CD4-positive, alpha-beta memory T cell (primary cell): Measurements from ENCODE around the gene CRISPLD2. TPM values are rescaled to one million over a fixed set of nuclear protein-coding genes. Genes with fewer than 3 reads are reported as not detected.

Source experiments
- CTCF ChIA-PET: fragments of 350-600 bp; sonication (Branson Sonifier 250); formaldehyde crosslinking; loops from one replicate; lab custom pipeline; 2021; ENCODE audit warnings: inconsistent platforms; ENCODE audit not compliant: partially characterized antibody; lab: Charles Lee
- POLR2A ChIA-PET: fragments of 350-600 bp; sonication (Branson Sonifier 250); formaldehyde crosslinking; loops from one replicate; lab custom pipeline; 2021; ENCODE audit not compliant: partially characterized antibody; lab: Charles Lee
- DNase-seq, 5 donors: peaks; one replicate each; pipeline versions ENCODE4 v3.0.0 to v3.0.0-alpha.2; 2020 to 2022; ENCODE audit warnings: mixed read lengths in 1 of 5
- H3K27ac ChIP-seq: one replicate; pipeline ENCODE4 v1.7.0; 2013; ENCODE audit warnings: low read depth, low read length
- H3K27me3 ChIP-seq: 2 replicates; pipeline ENCODE4 v1.7.0; 2013; ENCODE audit warnings: mild to moderate bottlenecking, low read length, moderate library complexity; ENCODE audit not compliant: insufficient read depth
- H3K36me3 ChIP-seq: 2 replicates; pipeline ENCODE4 v1.7.0; 2013; ENCODE audit warnings: mild to moderate bottlenecking, low read length, moderate library complexity; ENCODE audit not compliant: insufficient read depth
- H3K4me1 ChIP-seq: 2 replicates; pipeline ENCODE4 v1.7.0; 2013; ENCODE audit warnings: mild to moderate bottlenecking, low read length, moderate library complexity; ENCODE audit not compliant: insufficient read depth
- H3K4me3 ChIP-seq, 2 donors: one replicate each; pipeline ENCODE4 v1.7.0; 2013; ENCODE audit warnings: low read length in 2 of 2, mild to moderate bottlenecking in 1 of 2
- H3K9me3 ChIP-seq, 2 donors: one replicate each; pipeline ENCODE4 v1.7.0; 2013; ENCODE audit warnings: low read length in 2 of 2, control low read depth in 1 of 2; ENCODE audit not compliant: control insufficient read depth in 1 of 2
- H3K27ac Mint-ChIP-seq, 7 donors: one replicate each; pipeline ENCODE4 v1.8.0; 2020 to 2021; ENCODE audit warnings: mixed read lengths in 7 of 7, mild to moderate bottlenecking in 6 of 7, inconsistent platforms in 3 of 7, moderate library complexity in 3 of 7
- H3K27me3 Mint-ChIP-seq, 2 donors: one replicate each; pipeline ENCODE4 v1.8.0; 2020 to 2021; ENCODE audit warnings: mixed read lengths in 2 of 2
- H3K36me3 Mint-ChIP-seq, 2 donors: one replicate each; pipeline ENCODE4 v1.8.0; 2020 to 2021; ENCODE audit warnings: mixed read lengths in 2 of 2, inconsistent platforms in 1 of 2, mild to moderate bottlenecking in 1 of 2
- H3K4me1 Mint-ChIP-seq, 4 donors: one replicate each; pipeline ENCODE4 v1.8.0; 2020 to 2021; ENCODE audit warnings: mixed read lengths in 4 of 4, mild to moderate bottlenecking in 1 of 4
- H3K4me3 Mint-ChIP-seq, 8 donors: one replicate each; pipeline ENCODE4 v1.8.0; 2020 to 2021; ENCODE audit warnings: mixed read lengths in 8 of 8, mild to moderate bottlenecking in 7 of 8, moderate library complexity in 6 of 8, inconsistent platforms in 3 of 8
- H3K9me3 Mint-ChIP-seq, 8 donors: one replicate each; pipeline ENCODE4 v1.8.0; 2020 to 2021; ENCODE audit warnings: mixed read lengths in 8 of 8, mild to moderate bottlenecking in 5 of 8, inconsistent platforms in 3 of 8, moderate library complexity in 1 of 8
- intact Hi-C: fragments of 100-400 bp; cut with micrococcal nuclease; formaldehyde crosslinking; loops from one replicate; pipeline ENCODE4 v1.15.1; 2023
- polyA plus RNA-seq, 2 donors: library from polyadenylated mRNA; unstranded; fragments of 300-500 nt; fragmentation: Illumina TruSeq; gene quantifications; one replicate each; pipeline ENCODE4 v1.2.3, GENCODE V29; 2021
- total RNA-seq, 2 experiments: library from RNA; stranded (reverse); gene quantifications; one replicate each; pipeline ENCODE4 v1.2.3, GENCODE V29; 2021

The CRISPLD2 gene
- total and polyA plus RNA-seq, 4 experiments from 2014 or later = 0.32 to 2.5 (median 0.95) TPM

DNA sequence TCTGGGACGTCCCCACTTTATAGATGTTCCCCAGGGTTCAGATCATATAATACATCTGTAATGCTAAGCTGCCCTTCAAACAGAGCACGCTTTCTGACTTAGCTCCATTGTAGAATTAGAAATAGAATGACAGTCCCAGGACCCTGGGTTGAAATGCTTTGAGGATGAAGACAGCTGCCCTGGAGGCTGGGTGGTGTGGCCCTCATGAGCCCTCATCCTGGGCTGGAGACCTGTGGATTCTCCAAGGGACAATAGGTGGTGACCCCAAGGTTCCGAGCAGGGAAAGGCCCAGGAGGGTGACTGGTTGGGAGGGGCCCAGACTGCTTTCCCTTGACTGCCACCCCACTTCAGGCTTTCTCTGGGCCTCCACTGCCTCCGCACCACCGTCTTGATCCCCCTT lies 59.0 kb downstream of the CRISPLD2 start:
- Histone ChIP-seq H3K4me3 (no peak overlapping the region), H3K27me3 (no peaks in the 10 kb centered on the region), H3K9me3 (no peaks in the 10 kb centered on the region), H3K4me1 (no peaks in the 10 kb centered on the region), H3K36me3 (no peaks in the 10 kb centered on the region), H3K27ac (no peak overlapping the region)
- H3K27me3 Mint-ChIP-seq = peaks cover 3 to 4% of the 10 kb centered on the region in 2 donors
- H3K27ac Mint-ChIP-seq = no peak overlapping the region
- H3K4me1 Mint-ChIP-seq = peaks cover 0 to 2% (median 0%) of the 10 kb centered on the region in 4 donors
- POLR2A ChIA-PET = no interaction called here
- H3K36me3 Mint-ChIP-seq = peaks cover 0 to 3% of the 10 kb centered on the region in 2 donors
- intact Hi-C loops = no loop called here
- CTCF ChIA-PET = no interaction called here
- DNase-seq = no peak
- H3K4me3 Mint-ChIP-seq = no peak overlapping the region
- peaks cover 0 to 3% (median 0%) of the 10 kb centered on the region in 8 donors for H3K9me3 Mint-ChIP-seq

DNA sequence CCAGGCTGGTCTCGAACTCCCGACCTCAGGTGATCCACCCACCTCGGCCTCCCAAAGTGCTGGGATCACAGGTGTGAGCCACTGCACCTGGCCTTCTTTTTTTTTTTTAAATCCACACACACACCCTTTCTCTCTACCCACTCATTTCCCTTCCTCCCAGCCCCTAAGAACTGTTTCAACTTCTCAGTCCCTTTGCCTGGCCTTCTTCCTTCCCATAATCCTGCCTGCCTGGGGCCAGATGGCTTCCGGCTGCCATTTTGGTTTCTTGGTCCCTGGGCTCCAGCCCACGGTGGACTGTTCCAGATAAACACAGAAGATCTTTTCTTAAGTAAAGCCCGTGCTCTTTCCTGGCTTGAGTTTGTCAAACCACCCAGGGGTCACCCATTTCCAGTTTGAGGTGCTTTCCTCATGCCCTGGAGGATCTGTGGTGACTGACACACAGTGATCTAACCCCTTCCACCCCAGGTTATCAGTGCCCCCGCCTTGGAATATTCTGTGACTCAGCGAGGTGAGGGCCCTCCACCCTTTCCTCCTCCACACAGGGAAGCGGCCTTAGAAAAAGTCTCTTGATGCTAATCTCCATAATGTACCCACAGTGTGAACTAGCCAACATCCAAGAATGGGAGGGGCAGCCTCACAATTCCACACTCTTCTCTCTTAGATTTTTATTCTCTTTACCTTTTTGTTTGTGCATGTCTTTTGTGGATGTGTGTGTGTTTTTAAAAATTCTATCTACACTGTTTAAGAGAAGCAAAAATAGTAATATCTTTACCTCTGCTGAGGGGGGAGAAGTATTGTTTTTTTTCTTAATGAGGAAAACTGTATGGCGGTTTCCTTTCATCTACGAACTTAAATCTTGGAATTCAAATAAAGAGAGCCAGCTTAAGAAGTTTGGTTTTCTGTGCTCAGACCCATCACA lies 60.0 kb downstream of the CRISPLD2 start:
- no peak overlapping the region for H3K27ac ChIP-seq
- no peaks in the 10 kb centered on the region for H3K9me3 ChIP-seq
- Mint-ChIP-seq H3K9me3 (peaks cover 0 to 2% (median 0%) of the 10 kb centered on the region in 8 donors), H3K4me1 (peaks cover 0 to 5% (median under 1%) of the 10 kb centered on the region in 4 donors), H3K36me3 (peaks cover 0 to 3% of the 10 kb centered on the region in 2 donors), H3K27me3 (peaks cover 3 to 4% of the 10 kb centered on the region in 2 donors), H3K27ac (no peak overlapping the region), H3K4me3 (no peak overlapping the region)
- intact Hi-C loops = no loop called here
- no peak for DNase-seq
- no peaks in the 10 kb centered on the region for H3K36me3 ChIP-seq
- peaks cover 3% of the 10 kb centered on the region for H3K4me1 ChIP-seq
- no peaks in the 10 kb centered on the region for H3K27me3 ChIP-seq
- CTCF ChIA-PET = interaction anchor here (0.6 kb wide), 1 partner anchor 149 kb away, joined by 4 read pairs; no protein-coding TSS in a partner anchor
- H3K4me3 ChIP-seq = no peak overlapping the region
- POLR2A ChIA-PET = no interaction called here

GRCh38 chr16:84881702-84882521 lies 62.1 kb downstream of the CRISPLD2 start:
- no peak for DNase-seq
- H3K36me3 Mint-ChIP-seq = peaks cover 0 to 3% of the 10 kb centered on the region in 2 donors
- POLR2A ChIA-PET = no interaction called here
- H3K9me3 Mint-ChIP-seq = peaks cover 0 to 2% (median 0%) of the 10 kb centered on the region in 8 donors
- intact Hi-C loops = no loop called here
- Histone ChIP-seq H3K27me3 (no peaks in the 10 kb centered on the region), H3K9me3 (no peaks in the 10 kb centered on the region), H3K27ac (no peak overlapping the region), H3K36me3 (no peaks in the 10 kb centered on the region), H3K4me3 (no peak overlapping the region), H3K4me1 (peaks cover 8% of the 10 kb centered on the region)
- H3K27me3 Mint-ChIP-seq = peaks cover 3 to 5% of the 10 kb centered on the region in 2 donors
- no peak overlapping the region for H3K27ac Mint-ChIP-seq
- CTCF ChIA-PET = no interaction called here
- H3K4me3 Mint-ChIP-seq = no peak overlapping the region
- H3K4me1 Mint-ChIP-seq = peaks cover 0 to 5% (median under 1%) of the 10 kb centered on the region in 4 donors

- no peaks in the 10 kb centered on the region for H3K9me3 ChIP-seq
- H3K4me1 Mint-ChIP-seq = peaks cover 0 to 5% (median under 1%) of the 10 kb centered on the region in 4 donors
- no peak for DNase-seq
- intact Hi-C loops = no loop called here
- H3K4me1 ChIP-seq = peaks cover 8% of the 10 kb centered on the region
- no peak overlapping the region for H3K27ac Mint-ChIP-seq
- no peaks in the 10 kb centered on the region for H3K36me3 ChIP-seq
- H3K4me3 ChIP-seq = no peak overlapping the region
- peaks cover 0 to 2% (median 0%) of the 10 kb centered on the region in 8 donors for H3K9me3 Mint-ChIP-seq
- ChIA-PET POLR2A (no interaction called here), CTCF (no interaction called here)
- H3K27me3 Mint-ChIP-seq = peaks cover 3 to 5% of the 10 kb centered on the region in 2 donors
- peaks cover 0 to 3% of the 10 kb centered on the region in 2 donors for H3K36me3 Mint-ChIP-seq
- no peak overlapping the region for H3K4me3 Mint-ChIP-seq
- H3K27ac ChIP-seq = no peak overlapping the region
- H3K27me3 ChIP-seq = no peaks in the 10 kb centered on the region
These were observed 63.5 kb downstream of the CRISPLD2 start for GRCh38 chr16:84883301-84883700.

DNA sequence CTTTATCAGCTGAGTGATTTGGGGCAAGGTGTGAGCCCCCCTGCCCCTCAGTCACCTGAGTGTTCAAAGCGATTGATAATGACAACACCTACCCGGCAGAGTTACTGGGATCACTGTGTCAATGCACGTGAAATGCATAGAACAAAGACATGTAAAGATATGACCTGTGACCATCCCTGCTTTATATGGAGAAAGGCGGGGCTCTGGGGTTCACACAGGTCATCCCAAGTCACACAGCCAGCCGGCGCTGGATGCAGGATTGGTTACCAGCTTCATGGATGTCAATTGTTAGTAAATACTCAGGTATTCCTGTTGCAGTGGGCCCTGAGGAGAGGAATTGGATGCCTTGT lies 64.4 kb downstream of the CRISPLD2 start:
- POLR2A ChIA-PET = no interaction called here
- Histone ChIP-seq H3K4me1 (peaks cover 8% of the 10 kb centered on the region), H3K9me3 (no peaks in the 10 kb centered on the region), H3K4me3 (no peak overlapping the region), H3K27ac (no peak overlapping the region), H3K27me3 (no peaks in the 10 kb centered on the region), H3K36me3 (no peaks in the 10 kb centered on the region)
- no peak for DNase-seq
- Mint-ChIP-seq H3K4me3 (peak overlapping the region in 1 of 8 donors; percentile 26), H3K27me3 (peaks cover 3 to 5% of the 10 kb centered on the region in 2 donors), H3K9me3 (peaks cover 0 to 2% (median 0%) of the 10 kb centered on the region in 8 donors), H3K4me1 (peaks cover 0 to 5% (median under 1%) of the 10 kb centered on the region in 4 donors), H3K36me3 (peaks cover 0 to 3% of the 10 kb centered on the region in 2 donors), H3K27ac (no peak overlapping the region)
- CTCF ChIA-PET = no interaction called here
- intact Hi-C loops = no loop called here

DNA sequence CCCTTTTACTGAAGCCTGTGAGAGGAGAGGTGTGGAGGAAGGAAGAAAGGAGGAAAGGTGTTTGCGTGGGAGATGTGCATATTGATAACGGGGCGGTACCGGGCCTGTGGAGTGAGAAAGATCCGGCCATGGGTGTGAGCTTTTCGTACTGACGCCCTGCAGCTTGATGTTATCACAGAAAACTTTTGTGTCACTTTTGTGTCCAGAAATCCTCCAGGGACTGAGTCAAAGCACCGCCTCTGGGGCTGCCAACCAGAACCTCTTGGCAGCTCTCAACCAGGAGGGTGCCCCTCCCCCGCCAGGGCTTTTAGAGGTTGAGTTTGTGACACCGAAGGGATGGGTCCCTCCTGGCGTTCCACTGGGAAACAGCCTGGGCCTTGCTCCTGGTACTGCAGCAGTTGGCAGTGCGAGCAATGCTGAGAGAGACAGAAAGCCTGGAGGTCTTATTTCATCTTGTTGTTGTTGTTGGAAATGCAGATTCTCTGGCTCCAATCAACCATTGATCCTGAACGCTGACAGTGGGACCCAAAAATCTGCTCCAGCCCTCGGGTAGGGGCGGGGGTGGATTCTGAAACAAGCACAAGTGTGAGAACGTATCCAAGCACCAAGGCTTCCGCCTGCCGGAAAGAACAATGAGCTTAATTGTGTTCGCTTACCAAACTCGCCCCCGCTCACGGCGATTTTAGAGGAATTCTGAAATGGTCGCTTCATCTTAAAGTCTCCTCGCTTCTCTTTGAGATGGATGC lies 65.0 kb downstream of the CRISPLD2 start:
- H3K27ac ChIP-seq = no peak overlapping the region
- intact Hi-C loops = no loop called here
- no peak for DNase-seq
- Mint-ChIP-seq H3K27ac (no peak overlapping the region), H3K36me3 (peaks cover 0 to 3% of the 10 kb centered on the region in 2 donors), H3K4me1 (peaks cover 0 to 5% (median under 1%) of the 10 kb centered on the region in 4 donors), H3K4me3 (peak overlapping the region in 2 of 8 donors; percentile 10 to 26), H3K9me3 (peaks cover 0 to 2% (median 0%) of the 10 kb centered on the region in 8 donors), H3K27me3 (peaks cover 3 to 5% of the 10 kb centered on the region in 2 donors)
- ChIA-PET POLR2A (no interaction called here), CTCF (no interaction called here)
- H3K4me3 ChIP-seq = no peak overlapping the region
- H3K9me3 ChIP-seq = no peaks in the 10 kb centered on the region
- H3K4me1 ChIP-seq = peaks cover 8% of the 10 kb centered on the region
- H3K27me3 ChIP-seq = no peaks in the 10 kb centered on the region
- H3K36me3 ChIP-seq = no peaks in the 10 kb centered on the region
